Activated naive CD4-positive, alpha-beta T cell treated with anti-CD3 and anti-CD28 coated beads, Interleukin-2, amount 50 U/mL, for 72 hours (primary cell): Measurements from ENCODE around the gene MACROD2. TPM values are rescaled to one million over a fixed set of nuclear protein-coding genes. Genes with fewer than 3 reads are reported as not detected.

Source experiments
- ATAC-seq, 2 donors: fragments of 150-1000 bp; cut with Tn5 transposase; 2 replicates each; pipeline ENCODE4 v1.10.0; 2021; ENCODE audit warnings: mild to moderate bottlenecking in 2 of 2, moderate library complexity in 2 of 2
- DNase-seq, 2 donors: peaks; one replicate each; pipeline ENCODE4 v3.0.0; 2021 to 2022; ENCODE audit warnings: low spot score in 2 of 2
- H3K27ac Mint-ChIP-seq, 2 donors: one replicate each; pipeline ENCODE4 v1.8.0; 2022; ENCODE audit warnings: mild to moderate bottlenecking in 2 of 2, mixed read lengths in 2 of 2
- H3K36me3 Mint-ChIP-seq, 2 donors: one replicate each; pipeline ENCODE4 v1.8.0; 2022; ENCODE audit warnings: mixed read lengths in 2 of 2
- H3K9me3 Mint-ChIP-seq, 2 donors: one replicate each; pipeline ENCODE4 v1.8.0; 2022; ENCODE audit warnings: mixed read lengths in 2 of 2
- total RNA-seq, 2 donors: library from RNA; stranded (reverse); gene quantifications; one replicate each; pipeline ENCODE4 v1.2.3, GENCODE V29; 2022

MACROD2 gene
- total RNA-seq, 2 donors from 2014 or later = not detected

GRCh38 chr20:14706555-14706954 is 711.2 kb downstream of the MACROD2 start:
- Mint-ChIP-seq H3K36me3 (no peaks in the 10 kb centered on the region), H3K9me3 (peaks cover 9 to 10% of the 10 kb centered on the region in 2 donors), H3K27ac (no peak overlapping the region)
- ATAC-seq = no peak
- no peak for DNase-seq

GRCh38 chr20:14707026-14707680 is 711.8 kb downstream of the MACROD2 start:
- Mint-ChIP-seq H3K36me3 (no peaks in the 10 kb centered on the region), H3K27ac (no peak overlapping the region)

GRCh38 chr20:14707865-14708596 is 712.7 kb downstream of the MACROD2 start:
- no peak for ATAC-seq
- Mint-ChIP-seq H3K27ac (no peak overlapping the region), H3K36me3 (no peaks in the 10 kb centered on the region), H3K9me3 (peaks cover 5 to 9% of the 10 kb centered on the region in 2 donors)
- DNase-seq = no peak

More at GRCh38 chr20:14707026-14707680, 711.8 kb downstream of the MACROD2 start:
- DNase-seq (no peak), ATAC-seq (no peak)
- peaks cover 7 to 9% of the 10 kb centered on the region in 2 donors for H3K9me3 Mint-ChIP-seq

- DNase-seq (no peak), ATAC-seq (no peak)
- no peaks in the 10 kb centered on the region for H3K36me3 Mint-ChIP-seq
- H3K27ac Mint-ChIP-seq = no peak overlapping the region
- peaks cover 7 to 8% of the 10 kb centered on the region in 2 donors for H3K9me3 Mint-ChIP-seq
Observed at GRCh38 chr20:14709439-14709838, 714.1 kb downstream of the MACROD2 start.

GRCh38 chr20:14710951-14711350 is 715.6 kb downstream of the MACROD2 start:
- ATAC-seq (no peak), DNase-seq (no peak)
- H3K9me3 Mint-ChIP-seq = peaks cover 7 to 9% of the 10 kb centered on the region in 2 donors
- no peaks in the 10 kb centered on the region for H3K36me3 Mint-ChIP-seq
- no peak overlapping the region for H3K27ac Mint-ChIP-seq

- ATAC-seq (no peak), DNase-seq (no peak)
- Mint-ChIP-seq H3K27ac (no peak overlapping the region), H3K36me3 (no peaks in the 10 kb centered on the region), H3K9me3 (peaks cover 7 to 9% of the 10 kb centered on the region in 2 donors)
Observed at GRCh38 chr20:14711652-14712051, 716.3 kb downstream of the MACROD2 start.

- peaks cover 7 to 9% of the 10 kb centered on the region in 2 donors for H3K9me3 Mint-ChIP-seq
- DNase-seq (no peak), ATAC-seq (no peak)
- no peak overlapping the region for H3K27ac Mint-ChIP-seq
- no peaks in the 10 kb centered on the region for H3K36me3 Mint-ChIP-seq
Observed at GRCh38 chr20:14712302-14712739, 717.0 kb downstream of the MACROD2 start.

- no peak overlapping the region for H3K27ac Mint-ChIP-seq
- H3K36me3 Mint-ChIP-seq = no peaks in the 10 kb centered on the region
- no peak for ATAC-seq
- DNase-seq = no peak
- peaks cover 7 to 9% of the 10 kb centered on the region in 2 donors for H3K9me3 Mint-ChIP-seq
Observed at GRCh38 chr20:14715400-14715799, 720.1 kb downstream of the MACROD2 start.

- H3K9me3 Mint-ChIP-seq = peaks cover 6 to 7% of the 10 kb centered on the region in 2 donors
- H3K27ac Mint-ChIP-seq = no peak overlapping the region
- no peak for ATAC-seq
- no peaks in the 10 kb centered on the region for H3K36me3 Mint-ChIP-seq
- DNase-seq = no peak
Observed at GRCh38 chr20:14716351-14716801, 721.1 kb downstream of the MACROD2 start.

- Mint-ChIP-seq H3K36me3 (no peaks in the 10 kb centered on the region), H3K9me3 (peaks cover 6 to 7% of the 10 kb centered on the region in 2 donors), H3K27ac (no peak overlapping the region)
- DNase-seq (no peak), ATAC-seq (no peak)
Observed at GRCh38 chr20:14717134-14717999, 722.1 kb downstream of the MACROD2 start.

- peaks cover 0 to 8% of the 10 kb centered on the region in 2 donors for H3K9me3 Mint-ChIP-seq
- H3K36me3 Mint-ChIP-seq = no peaks in the 10 kb centered on the region
- no peak overlapping the region for H3K27ac Mint-ChIP-seq
- DNase-seq (no peak), ATAC-seq (no peak)
Observed at GRCh38 chr20:14720251-14720650, 724.9 kb downstream of the MACROD2 start.

- Mint-ChIP-seq H3K27ac (no peak overlapping the region), H3K9me3 (peaks cover 4 to 8% of the 10 kb centered on the region in 2 donors), H3K36me3 (no peaks in the 10 kb centered on the region)
- ATAC-seq (no peak), DNase-seq (no peak)
Observed at GRCh38 chr20:14721926-14722452, 726.7 kb downstream of the MACROD2 start.

- DNase-seq (no peak), ATAC-seq (no peak)
- Mint-ChIP-seq H3K36me3 (no peaks in the 10 kb centered on the region), H3K9me3 (peaks cover 4 to 8% of the 10 kb centered on the region in 2 donors), H3K27ac (no peak overlapping the region)
Observed at GRCh38 chr20:14723614-14724013, 728.3 kb downstream of the MACROD2 start.

GRCh38 chr20:14724036-14724435 is 728.7 kb downstream of the MACROD2 start:
- Mint-ChIP-seq H3K36me3 (no peaks in the 10 kb centered on the region), H3K27ac (no peak overlapping the region), H3K9me3 (peaks cover 4 to 8% of the 10 kb centered on the region in 2 donors)
- DNase-seq (no peak), ATAC-seq (no peak)

- H3K27ac Mint-ChIP-seq = no peak overlapping the region
- DNase-seq = no peak
- no peaks in the 10 kb centered on the region for H3K36me3 Mint-ChIP-seq
- no peak for ATAC-seq
- peaks cover 4 to 8% of the 10 kb centered on the region in 2 donors for H3K9me3 Mint-ChIP-seq
Observed at GRCh38 chr20:14724468-14724867, 729.2 kb downstream of the MACROD2 start.

GRCh38 chr20:14726591-14726990 is 731.3 kb downstream of the MACROD2 start:
- DNase-seq (no peak), ATAC-seq (no peak)
- H3K36me3 Mint-ChIP-seq = no peaks in the 10 kb centered on the region
- H3K27ac Mint-ChIP-seq = no peak overlapping the region
- H3K9me3 Mint-ChIP-seq = peaks cover 8 to 10% of the 10 kb centered on the region in 2 donors
